NB4 (cell line): ENCODE measurements around the gene PLEKHS1.

Source experiments
- DNase-seq: peaks from one replicate; pipeline ENCODE4 v3.0.0; 2010; ENCODE audit warnings: low read depth
- H3K4me3 ChIP-seq: one replicate; pipeline ENCODE4 v1.5.1; 2011; ENCODE audit warnings: mild to moderate bottlenecking, low read depth, low read length, moderate library complexity
- CTCF ChIP-seq: IDR thresholded peaks from one replicate; pipeline ENCODE4 v1.5.1; 2012; ENCODE audit warnings: low read depth, low read length
- MAX ChIP-seq: IDR thresholded peaks from 2 replicates; pipeline ENCODE4 v1.6.1; 2011; ENCODE audit warnings: low read depth, low read length
- MYC ChIP-seq: IDR thresholded peaks from 2 replicates; pipeline ENCODE4 v1.6.1; 2011; ENCODE audit warnings: low read depth, low read length
- POLR2A ChIP-seq: IDR thresholded peaks from 2 replicates; pipeline ENCODE4 v1.6.1; 2011; ENCODE audit warnings: mild to moderate bottlenecking; ENCODE audit not compliant: insufficient read length; ENCODE audit errors: extremely low read depth

Gene PLEKHS1

DNA sequence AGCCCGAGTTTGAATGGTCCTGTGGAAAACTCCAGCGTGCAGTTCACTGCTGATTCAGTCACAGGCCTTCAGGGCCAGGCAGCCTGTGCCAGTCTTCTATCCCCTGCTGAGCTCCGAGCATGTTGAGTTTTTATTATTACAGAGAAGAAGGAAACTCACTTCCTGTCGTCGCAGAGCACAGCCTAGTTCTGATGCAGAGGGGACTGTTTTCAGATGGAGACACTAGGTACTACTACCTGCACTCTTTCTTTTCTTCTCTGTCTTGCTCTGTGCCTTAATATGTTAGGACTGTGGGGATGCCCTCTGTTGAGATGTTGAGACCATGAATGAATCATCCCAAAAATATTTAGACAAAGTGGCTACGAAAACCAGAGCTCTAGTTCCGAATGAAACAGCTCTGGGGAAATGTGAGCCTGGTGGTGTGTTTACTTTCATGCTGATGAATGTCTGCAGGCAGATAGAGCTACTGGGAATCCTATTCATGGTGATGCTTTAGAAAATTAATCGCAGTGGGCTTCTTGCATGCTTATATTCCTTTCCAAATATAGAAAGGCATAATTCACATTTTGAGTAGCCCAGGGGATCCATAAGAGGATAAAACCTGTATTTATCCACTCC lies 42.2 kb upstream of the PLEKHS1 start:
- H3K4me3 ChIP-seq: no peak overlapping the region
- TF ChIP-seq CTCF (no peak), MAX (no peak), POLR2A (no peak), MYC (no peak)
- no peak for DNase-seq

- no peak overlapping the region for H3K4me3 ChIP-seq
- TF ChIP-seq CTCF (no peak), MAX (no peak), MYC (no peak), POLR2A (no peak)
- DNase-seq: no peak
These were observed 40.3 kb upstream of the PLEKHS1 start for GRCh38 chr10:113711142-113711541.

GRCh38 chr10:113712024-113712423 lies 39.5 kb upstream of the PLEKHS1 start:
- no peak overlapping the region for H3K4me3 ChIP-seq
- DNase-seq: no peak
- TF ChIP-seq CTCF: no peak
- TF ChIP-seq POLR2A: no peak
- no peak for TF ChIP-seq MYC
- TF ChIP-seq MAX: no peak

DNA sequence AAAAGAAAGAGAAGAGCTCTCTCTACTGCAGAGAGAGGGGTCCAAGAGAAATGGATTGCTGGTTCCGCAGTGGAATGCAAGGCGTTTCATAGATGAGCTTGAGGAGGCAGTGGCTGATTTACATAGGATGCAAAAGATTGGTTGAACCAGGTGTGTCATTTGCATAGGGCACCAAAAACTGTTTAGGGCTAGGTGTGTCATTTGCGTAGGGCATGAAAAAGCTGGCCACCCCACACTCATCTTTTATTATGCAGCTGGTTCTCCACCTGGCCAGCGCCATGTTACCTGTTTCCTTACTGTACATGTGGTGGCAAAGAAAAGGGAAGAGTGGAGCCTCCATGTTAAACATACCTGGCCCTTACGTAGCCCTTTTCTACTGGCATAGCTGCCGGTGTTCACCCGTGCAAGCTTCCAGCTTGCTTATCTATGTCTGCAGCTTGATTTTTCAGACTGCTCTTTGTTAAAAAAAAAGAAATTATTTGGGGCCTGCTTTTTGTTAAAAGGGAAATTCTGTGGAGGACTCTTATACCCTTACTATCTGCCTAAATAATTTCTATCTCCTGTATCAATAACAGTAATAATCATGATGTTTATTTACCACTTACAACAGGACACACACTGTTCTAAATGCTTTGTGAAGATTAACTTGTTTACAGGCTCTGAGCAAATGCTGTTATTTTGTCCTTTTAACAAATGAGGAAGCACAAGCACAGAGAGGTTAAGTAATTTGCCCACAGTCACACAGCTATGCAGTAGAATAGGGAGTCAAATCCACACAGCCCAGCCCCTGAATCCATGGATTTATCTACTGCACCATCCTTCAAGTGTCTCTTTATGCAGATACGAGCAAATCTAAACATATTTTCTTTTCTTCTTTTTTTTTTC lies 38.5 kb upstream of the PLEKHS1 start:
- no peak overlapping the region for H3K4me3 ChIP-seq
- TF ChIP-seq POLR2A: no peak
- TF ChIP-seq MAX: no peak
- TF ChIP-seq CTCF: no peak
- TF ChIP-seq MYC: no peak
- no peak for DNase-seq

GRCh38 chr10:113713640-113713982 lies 37.9 kb upstream of the PLEKHS1 start:
- TF ChIP-seq MAX (no peak), CTCF (no peak), POLR2A (no peak), MYC (no peak)
- H3K4me3 ChIP-seq: no peak overlapping the region
- no peak for DNase-seq
